Measurements from ENCODE around the gene PPARG.

GRCh38 chr3:12279591-12280326 lies 9.1 kb upstream of the PPARG start:
- TF ChIP-seq CTCF (IDR thresholded peaks at IDR 0.05) (no peak), POLR2A (IDR thresholded peaks at IDR 0.05) (no peak), POLR2AphosphoS5 (IDR thresholded peaks at IDR 0.05) (no peak)

All from upper lobe of left lung (tissue), 4 donors.